ENCODE results near the gene ABO. TPM values are rescaled to one million over a fixed set of nuclear protein-coding genes. Genes with fewer than 3 reads are reported as not detected.

ABO gene
- total and polyA plus RNA-seq, 9 of the 15 experiments (the other 6 are each of a cell fraction or from before 2014, with no cell fraction given), result 5.0 to 21.9 (median 11.9) TPM

DNA sequence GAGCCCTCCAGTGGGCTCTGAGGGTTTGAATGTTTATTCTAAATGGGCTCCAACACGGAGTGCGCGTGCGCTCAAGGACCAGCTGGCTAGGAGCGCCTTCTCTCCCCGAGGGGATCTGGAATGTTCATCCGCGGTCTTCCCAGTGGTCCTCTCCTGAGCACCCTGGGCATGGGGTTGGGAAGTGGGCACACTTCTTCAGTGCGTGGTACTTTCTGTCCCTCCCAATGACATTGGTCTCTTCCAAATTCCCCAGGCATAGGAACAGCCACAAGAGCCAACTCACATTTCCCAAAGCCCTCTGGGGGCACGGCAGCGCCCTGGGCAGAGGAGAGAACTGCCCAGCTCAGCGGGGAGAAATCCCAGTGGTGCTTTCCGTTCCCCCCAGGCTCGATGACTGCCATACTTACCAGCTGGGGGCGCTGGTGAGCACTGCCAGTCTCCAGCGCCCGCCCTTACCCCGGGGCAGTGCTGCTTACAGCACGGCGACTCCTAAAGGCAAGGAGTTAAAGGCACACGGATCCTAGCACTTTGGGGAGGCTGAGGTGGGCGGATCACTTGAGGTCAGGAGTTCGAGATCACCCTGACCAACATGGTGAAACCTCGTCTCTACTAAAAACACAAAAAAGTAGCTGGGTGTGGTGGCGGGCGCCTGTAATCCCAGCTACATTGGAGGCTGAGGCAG is 36.0 kb downstream of the ABO start (continued):
- TF ChIP-seq, protein P1, sequence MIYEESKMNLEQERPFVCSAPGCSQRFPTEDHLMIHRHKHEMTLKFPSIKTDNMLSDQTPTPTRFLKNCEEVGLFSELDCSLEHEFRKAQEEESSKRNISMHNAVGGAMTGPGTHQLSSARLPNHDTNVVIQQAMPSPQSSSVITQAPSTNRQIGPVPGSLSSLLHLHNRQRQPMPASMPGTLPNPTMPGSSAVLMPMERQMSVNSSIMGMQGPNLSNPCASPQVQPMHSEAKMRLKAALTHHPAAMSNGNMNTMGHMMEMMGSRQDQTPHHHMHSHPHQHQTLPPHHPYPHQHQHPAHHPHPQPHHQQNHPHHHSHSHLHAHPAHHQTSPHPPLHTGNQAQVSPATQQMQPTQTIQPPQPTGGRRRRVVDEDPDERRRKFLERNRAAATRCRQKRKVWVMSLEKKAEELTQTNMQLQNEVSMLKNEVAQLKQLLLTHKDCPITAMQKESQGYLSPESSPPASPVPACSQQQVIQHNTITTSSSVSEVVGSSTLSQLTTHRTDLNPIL (CRISPR knock-in tag; IDR thresholded peaks at IDR 0.05), result no peak
- no peak for TF ChIP-seq ZNF561 (CRISPR knock-in tag; conservative IDR thresholded peaks at IDR 0.05)
- no peak for TF ChIP-seq POU5F1 (IDR thresholded peaks at IDR 0.05; ENCODE audit: borderline replicate concordance, low read depth, low read length, partially characterized antibody)
- no peak for TF ChIP-seq MCM2 (IDR thresholded peaks at IDR 0.05; ENCODE audit: low read depth)
- TF ChIP-seq CBX2 (IDR thresholded peaks at IDR 0.05; ENCODE audit: insufficient read depth, low read length, poor library complexity, severe bottlenecking), result no peak
- TF ChIP-seq ELF2 (CRISPR knock-in tag; IDR thresholded peaks at IDR 0.05), result no peak
- TF ChIP-seq SUPT5H (IDR thresholded peaks at IDR 0.05), result no peak
- TF ChIP-seq, protein P2, sequence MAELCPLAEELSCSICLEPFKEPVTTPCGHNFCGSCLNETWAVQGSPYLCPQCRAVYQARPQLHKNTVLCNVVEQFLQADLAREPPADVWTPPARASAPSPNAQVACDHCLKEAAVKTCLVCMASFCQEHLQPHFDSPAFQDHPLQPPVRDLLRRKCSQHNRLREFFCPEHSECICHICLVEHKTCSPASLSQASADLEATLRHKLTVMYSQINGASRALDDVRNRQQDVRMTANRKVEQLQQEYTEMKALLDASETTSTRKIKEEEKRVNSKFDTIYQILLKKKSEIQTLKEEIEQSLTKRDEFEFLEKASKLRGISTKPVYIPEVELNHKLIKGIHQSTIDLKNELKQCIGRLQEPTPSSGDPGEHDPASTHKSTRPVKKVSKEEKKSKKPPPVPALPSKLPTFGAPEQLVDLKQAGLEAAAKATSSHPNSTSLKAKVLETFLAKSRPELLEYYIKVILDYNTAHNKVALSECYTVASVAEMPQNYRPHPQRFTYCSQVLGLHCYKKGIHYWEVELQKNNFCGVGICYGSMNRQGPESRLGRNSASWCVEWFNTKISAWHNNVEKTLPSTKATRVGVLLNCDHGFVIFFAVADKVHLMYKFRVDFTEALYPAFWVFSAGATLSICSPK (IDR thresholded peaks at IDR 0.05; ENCODE audit: borderline replicate concordance), result 0 out of 2 replicates have a peak, but pooled peaks have one; percentile 32
- TF ChIP-seq ZFP30 (CRISPR knock-in tag; IDR thresholded peaks at IDR 0.05; ENCODE audit: borderline replicate concordance), result no peak
- TF ChIP-seq, protein P3, sequence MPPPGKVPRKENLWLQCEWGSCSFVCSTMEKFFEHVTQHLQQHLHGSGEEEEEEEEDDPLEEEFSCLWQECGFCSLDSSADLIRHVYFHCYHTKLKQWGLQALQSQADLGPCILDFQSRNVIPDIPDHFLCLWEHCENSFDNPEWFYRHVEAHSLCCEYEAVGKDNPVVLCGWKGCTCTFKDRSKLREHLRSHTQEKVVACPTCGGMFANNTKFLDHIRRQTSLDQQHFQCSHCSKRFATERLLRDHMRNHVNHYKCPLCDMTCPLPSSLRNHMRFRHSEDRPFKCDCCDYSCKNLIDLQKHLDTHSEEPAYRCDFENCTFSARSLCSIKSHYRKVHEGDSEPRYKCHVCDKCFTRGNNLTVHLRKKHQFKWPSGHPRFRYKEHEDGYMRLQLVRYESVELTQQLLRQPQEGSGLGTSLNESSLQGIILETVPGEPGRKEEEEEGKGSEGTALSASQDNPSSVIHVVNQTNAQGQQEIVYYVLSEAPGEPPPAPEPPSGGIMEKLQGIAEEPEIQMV (tag; conservative IDR thresholded peaks at IDR 0.05; ENCODE audit: low read depth), result peak; percentile 98
- TF ChIP-seq, protein P4, sequence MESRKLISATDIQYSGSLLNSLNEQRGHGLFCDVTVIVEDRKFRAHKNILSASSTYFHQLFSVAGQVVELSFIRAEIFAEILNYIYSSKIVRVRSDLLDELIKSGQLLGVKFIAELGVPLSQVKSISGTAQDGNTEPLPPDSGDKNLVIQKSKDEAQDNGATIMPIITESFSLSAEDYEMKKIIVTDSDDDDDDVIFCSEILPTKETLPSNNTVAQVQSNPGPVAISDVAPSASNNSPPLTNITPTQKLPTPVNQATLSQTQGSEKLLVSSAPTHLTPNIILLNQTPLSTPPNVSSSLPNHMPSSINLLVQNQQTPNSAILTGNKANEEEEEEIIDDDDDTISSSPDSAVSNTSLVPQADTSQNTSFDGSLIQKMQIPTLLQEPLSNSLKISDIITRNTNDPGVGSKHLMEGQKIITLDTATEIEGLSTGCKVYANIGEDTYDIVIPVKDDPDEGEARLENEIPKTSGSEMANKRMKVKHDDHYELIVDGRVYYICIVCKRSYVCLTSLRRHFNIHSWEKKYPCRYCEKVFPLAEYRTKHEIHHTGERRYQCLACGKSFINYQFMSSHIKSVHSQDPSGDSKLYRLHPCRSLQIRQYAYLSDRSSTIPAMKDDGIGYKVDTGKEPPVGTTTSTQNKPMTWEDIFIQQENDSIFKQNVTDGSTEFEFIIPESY (CRISPR knock-in tag; IDR thresholded peaks at IDR 0.05), result peak; percentile 77; the same call in 1 of the 2 replicates
- TF ChIP-seq, protein P5, sequence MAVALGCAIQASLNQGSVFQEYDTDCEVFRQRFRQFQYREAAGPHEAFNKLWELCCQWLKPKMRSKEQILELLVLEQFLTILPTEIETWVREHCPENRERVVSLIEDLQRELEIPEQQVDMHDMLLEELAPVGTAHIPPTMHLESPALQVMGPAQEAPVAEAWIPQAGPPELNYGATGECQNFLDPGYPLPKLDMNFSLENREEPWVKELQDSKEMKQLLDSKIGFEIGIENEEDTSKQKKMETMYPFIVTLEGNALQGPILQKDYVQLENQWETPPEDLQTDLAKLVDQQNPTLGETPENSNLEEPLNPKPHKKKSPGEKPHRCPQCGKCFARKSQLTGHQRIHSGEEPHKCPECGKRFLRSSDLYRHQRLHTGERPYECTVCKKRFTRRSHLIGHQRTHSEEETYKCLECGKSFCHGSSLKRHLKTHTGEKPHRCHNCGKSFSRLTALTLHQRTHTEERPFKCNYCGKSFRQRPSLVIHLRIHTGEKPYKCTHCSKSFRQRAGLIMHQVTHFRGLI (CRISPR knock-in tag; IDR thresholded peaks at IDR 0.05), result no peak
- TF ChIP-seq ZNF668 (CRISPR knock-in tag; IDR thresholded peaks at IDR 0.05), result no peak
- 0 out of 2 replicates have a peak, but pooled peaks have one; percentile 50 for TF ChIP-seq LCOR (CRISPR knock-in tag; IDR thresholded peaks at IDR 0.05)
- no peak for TF ChIP-seq ZNF79 (CRISPR knock-in tag; IDR thresholded peaks at IDR 0.05; ENCODE audit: low read depth)
- TF ChIP-seq PHF8 (IDR thresholded peaks at IDR 0.05; ENCODE audit: borderline replicate concordance, low read length), result no peak; the same call in 1 of the 2 replicates

Data from K562 (cell line).